ENCODE results near the gene IFTAP.
"Not testable (repeated sequence)": the region's sequence is repeated elsewhere in the genome, so short reads cannot be mapped to it uniquely, and the experiment has no call there.

Gene IFTAP

GRCh38 chr11:36661359-36661758, 67.1 kb downstream of the IFTAP start:
- not testable (repeated sequence) for DNase-seq

- DNase-seq = peak; percentile 3
Observed at GRCh38 chr11:36672815-36673450, 78.6 kb downstream of the IFTAP start.

DNA sequence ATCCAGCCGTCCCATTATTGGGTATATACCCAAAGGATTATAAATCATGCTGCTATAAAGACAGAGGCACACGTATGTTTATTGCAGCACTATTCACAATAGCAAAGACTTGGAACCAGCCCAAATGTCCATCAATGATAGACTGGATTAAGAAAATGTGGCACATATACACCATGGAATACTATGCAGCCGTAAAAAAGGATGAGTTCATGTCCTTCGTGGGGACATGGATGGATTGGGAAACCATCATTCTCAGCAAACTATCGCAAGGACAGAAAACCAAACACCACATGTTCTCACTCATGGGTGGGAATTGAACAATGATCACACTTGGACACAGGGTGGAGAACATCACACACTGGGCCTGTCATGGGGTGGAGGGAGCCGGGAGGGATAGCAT, 85.2 kb downstream of the IFTAP start:
- not testable (repeated sequence) for DNase-seq

DNA sequence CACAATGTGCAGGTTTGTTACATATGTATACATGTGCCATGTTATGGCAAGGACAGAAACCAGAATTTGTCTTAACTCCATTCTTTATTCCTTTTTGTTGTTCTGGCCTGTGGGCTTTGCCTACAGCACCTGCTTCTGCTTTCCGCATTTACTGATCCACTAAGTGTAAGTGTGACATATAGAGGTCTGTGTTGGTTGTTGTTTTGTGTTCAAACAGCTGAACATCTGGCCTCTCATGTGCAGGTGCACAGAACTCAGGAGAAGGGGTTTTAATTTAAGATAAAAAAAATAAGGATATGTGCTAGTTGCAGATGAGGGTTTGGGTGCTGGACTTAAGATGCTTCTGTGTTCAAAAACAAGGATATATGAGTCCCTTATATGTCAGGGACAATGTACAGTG, 89.5 kb downstream of the IFTAP start:
- DNase-seq = no peak

DNA sequence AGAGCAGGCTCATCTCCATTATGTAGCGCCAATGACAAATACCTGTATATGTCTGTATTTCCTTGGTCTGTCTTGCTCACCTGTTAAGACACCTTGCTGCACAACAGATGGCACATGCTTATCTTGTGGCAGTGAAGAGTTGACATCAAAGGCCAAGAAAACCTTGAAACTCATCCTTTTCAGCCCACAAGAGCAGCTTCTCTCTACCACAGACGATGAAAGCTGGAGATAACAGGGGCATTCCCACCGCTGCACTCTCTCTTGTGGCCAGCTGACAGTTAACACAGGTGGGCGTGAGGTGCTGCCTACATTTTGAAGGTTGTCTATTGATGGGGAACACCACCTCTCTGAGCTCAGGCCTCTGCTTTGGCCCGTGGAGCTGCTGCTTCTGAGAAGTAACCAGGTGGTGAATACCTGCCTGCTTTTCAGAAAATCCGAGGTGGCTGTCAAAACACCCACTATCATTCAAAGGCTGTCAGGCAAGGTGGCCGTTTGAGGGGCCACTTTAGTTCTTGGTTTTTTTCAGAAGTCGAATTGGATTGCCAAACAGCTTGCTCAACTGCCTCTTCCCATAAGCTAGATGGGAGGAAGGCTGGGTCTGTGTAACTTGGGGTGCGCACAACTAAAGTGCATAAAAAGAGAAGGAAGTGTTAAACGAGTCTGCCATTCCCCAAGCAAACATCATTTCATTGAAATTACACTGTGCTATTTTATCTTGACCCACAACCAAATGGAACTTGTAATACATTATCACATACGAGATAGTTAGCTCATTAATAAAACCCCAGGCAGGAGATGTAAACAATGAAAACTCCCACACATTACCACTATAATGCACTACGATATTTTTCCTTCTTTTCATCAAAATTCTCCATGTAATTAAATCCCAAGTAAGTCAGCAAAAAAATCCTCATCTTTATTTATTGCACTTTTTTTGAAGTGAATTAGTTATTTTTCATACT, 90.8 kb downstream of the IFTAP start:
- DNase-seq = no peak

- DNase-seq = no peak
Observed at GRCh38 chr11:36688132-36688531, 93.8 kb downstream of the IFTAP start.

DNA sequence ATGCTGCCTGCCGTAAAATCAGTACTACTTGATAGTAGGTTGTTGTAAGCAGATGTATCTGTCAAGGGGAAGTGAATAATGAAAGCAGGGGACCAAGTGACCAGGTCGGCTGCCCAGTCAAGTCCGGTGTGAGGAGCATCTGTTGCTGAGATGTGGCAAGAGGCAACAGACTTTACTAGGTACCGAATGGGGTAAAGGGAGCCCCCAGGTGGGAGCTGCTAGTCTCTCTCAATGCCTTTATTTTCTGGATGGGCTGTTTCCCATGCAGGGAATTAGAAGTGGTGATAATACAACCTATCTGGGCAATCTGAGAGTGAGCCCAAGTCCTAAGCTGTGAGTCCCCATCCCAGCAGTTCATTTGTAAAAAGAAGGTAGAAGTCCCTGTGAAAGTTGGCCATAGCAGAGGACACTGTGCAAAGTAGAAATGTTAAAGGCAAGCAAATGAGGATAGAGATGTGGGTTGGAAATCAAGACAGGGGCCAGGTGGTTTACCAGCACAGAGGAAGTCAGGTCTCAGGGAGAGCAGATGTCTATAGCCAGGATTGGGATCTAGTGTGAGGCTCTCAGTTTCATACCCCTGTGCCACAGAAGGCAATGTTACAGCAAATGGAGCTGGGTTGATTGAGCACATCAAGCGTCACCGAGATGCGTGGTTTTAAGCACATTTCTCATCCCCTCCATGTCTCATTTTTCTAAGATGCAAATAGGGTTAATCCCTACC, 94.4 kb downstream of the IFTAP start:
- no peak for DNase-seq

DNA sequence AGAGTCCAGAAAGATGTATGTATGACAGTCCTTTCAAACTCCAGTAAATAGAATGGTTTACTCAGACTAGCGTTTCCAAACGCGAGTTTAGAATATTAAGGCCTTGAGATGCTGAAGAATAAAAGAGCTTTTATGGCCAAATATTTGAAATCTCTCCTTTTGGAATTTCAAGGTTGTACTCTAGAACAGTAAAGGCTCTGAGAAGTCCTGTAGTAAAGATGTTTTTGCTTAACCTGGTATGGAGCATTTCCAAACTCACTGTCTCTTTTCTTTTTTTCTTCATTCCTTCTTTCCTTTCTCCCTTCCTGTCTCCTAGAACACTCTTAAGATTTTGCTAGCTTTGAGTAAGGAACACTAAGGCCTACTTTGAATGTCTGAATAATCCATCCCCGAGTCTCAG, 95.1 kb downstream of the IFTAP start:
- DNase-seq = no peak

- DNase-seq = no peak
Observed at GRCh38 chr11:36692704-36693103, 98.4 kb downstream of the IFTAP start.

GRCh38 chr11:36693139-36693843, 99.0 kb downstream of the IFTAP start:
- no peak for DNase-seq

- DNase-seq = no peak
Observed at GRCh38 chr11:36695111-36695510, 100.8 kb downstream of the IFTAP start.

DNA sequence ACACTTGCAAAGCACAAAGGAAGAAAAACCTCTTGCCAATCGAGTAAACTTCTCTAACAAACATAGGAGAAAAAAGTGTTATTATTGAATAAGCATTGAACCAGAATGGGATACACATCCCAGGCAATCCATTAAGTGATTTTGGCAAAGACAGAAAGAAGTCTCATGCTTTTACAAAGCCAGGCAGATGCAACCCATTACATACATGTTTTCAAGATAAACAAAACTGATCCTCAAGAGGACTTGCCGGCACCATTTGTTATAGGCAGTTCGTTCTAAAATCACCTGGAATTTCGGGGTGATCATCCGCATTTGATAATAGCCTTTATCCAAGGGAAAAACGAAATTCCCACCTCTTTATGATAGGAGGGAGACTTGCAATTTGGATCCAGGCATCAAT, 101.3 kb downstream of the IFTAP start:
- no peak for DNase-seq

- no peak for DNase-seq
Observed at GRCh38 chr11:36696550-36696949, 102.2 kb downstream of the IFTAP start.

GRCh38 chr11:36699271-36699670, 105.0 kb downstream of the IFTAP start:
- peak; percentile 21 for DNase-seq

GRCh38 chr11:36700246-36700645, 105.9 kb downstream of the IFTAP start:
- DNase-seq = no peak

- peak; percentile 67 for DNase-seq
Observed at GRCh38 chr11:36702330-36703054, 108.2 kb downstream of the IFTAP start.

DNA sequence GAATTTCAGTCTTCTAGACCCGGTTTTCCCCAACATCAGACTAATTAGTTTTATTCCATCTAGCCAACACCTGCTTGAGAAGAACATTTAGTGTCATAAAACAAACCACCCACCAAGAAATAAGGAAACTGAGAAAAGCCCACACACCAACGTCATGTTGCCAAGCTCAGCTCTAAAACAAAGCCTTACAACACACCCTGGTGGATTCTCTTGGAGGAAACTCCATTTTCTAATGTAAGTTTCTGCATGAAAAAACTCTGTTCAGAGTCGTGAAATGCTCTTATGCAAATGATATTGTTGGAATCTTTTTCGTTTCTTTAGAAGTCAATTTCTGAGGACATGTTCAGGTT, 108.7 kb downstream of the IFTAP start:
- DNase-seq = no peak

All from NCI-H510A treated with DMSO at 0.1 percent for 48 hours (cell line).